Measurements from ENCODE around the gene CYP4A11. TPM values are rescaled to one million over a fixed set of nuclear protein-coding genes. Genes with fewer than 3 reads are reported as not detected.
"Not testable (repeated sequence)": the region's sequence is repeated elsewhere in the genome, so short reads cannot be mapped to it uniquely, and the experiment has no call there.

The CYP4A11 gene
- total and polyA plus RNA-seq, 11 donors, result 0.06 to 0.18 TPM; not detected in 9

DNA sequence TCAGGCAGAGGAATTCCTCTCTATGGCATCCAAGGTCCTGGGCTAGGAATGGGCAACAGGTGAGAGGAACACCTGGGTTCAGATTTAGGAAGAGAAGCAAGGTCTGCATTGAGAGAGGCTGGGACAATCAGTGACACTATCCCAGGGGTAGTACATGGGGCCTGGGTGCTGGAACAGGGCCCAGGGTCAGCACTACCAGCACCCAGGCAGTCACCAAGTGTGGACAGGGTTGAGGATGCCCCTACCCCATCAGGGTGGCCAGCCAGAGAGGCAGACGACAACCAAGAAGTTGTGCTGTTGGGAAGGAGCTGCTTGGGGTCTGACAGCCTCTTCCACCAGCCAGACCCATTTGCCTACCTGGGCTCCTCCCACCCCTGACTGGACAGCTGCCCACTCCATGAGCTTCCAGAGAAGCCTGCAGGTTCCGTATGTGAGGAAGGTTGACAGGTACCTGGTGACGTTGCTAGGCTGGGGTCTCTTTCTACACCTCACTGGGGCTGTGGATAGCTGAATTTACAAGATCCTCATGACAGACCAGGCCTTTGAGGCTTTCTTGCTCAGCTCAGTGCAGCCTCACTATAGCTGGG is 13.9 kb downstream of the CYP4A11 start:
- intact Hi-C loops (cut with DNase I), result no loop called here
- WGBS, 4 donors, result 77 to 100% (median 86%) methylated on average over 2 to 3 of the region's 3 CpGs
- Histone ChIP-seq H3K27ac (no peak overlapping the region), H3K36me3 (no peaks in the 10 kb centered on the region), H3K4me1 (no peaks in the 10 kb centered on the region), H3K9me3 (peaks cover 0 to 19% (median 6%) of the 10 kb centered on the region in 12 donors), H3K27me3 (no peaks in the 10 kb centered on the region), H3K4me3 (no peak overlapping the region)
- DNase-seq (no peak), ATAC-seq (no peak)
- TF ChIP-seq POLR2A (IDR thresholded peaks at IDR 0.05), result no peak
- TF ChIP-seq, protein P1, sequence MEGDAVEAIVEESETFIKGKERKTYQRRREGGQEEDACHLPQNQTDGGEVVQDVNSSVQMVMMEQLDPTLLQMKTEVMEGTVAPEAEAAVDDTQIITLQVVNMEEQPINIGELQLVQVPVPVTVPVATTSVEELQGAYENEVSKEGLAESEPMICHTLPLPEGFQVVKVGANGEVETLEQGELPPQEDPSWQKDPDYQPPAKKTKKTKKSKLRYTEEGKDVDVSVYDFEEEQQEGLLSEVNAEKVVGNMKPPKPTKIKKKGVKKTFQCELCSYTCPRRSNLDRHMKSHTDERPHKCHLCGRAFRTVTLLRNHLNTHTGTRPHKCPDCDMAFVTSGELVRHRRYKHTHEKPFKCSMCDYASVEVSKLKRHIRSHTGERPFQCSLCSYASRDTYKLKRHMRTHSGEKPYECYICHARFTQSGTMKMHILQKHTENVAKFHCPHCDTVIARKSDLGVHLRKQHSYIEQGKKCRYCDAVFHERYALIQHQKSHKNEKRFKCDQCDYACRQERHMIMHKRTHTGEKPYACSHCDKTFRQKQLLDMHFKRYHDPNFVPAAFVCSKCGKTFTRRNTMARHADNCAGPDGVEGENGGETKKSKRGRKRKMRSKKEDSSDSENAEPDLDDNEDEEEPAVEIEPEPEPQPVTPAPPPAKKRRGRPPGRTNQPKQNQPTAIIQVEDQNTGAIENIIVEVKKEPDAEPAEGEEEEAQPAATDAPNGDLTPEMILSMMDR (IDR thresholded peaks at IDR 0.05), result no peak

DNA sequence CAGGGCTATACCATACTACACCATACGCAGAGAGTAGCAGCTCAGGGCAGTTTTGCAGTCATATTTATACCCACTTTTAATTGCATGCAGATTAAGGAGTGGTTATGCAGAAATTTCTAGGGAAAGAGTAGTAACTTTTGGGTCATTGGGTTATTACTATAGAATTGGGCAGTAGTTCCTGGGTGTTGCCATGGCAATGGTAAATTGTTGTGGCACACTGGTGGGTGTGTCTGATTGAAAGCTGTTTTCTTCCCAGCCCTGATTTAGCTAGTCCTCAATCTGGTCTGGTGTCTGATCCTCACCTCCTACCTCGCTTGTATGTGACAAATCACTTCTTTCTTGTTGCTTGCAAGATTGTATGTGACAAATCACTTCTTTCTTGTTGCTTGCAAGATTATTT is 30.5 kb downstream of the CYP4A11 start:
- intact Hi-C loops (cut with DNase I), result no loop called here
- Histone ChIP-seq H3K27me3 (no peaks in the 10 kb centered on the region), H3K9me3 (peaks cover 0 to 55% (median 3%) of the 10 kb centered on the region in 12 donors), H3K27ac (no peak overlapping the region), H3K36me3 (no peaks in the 10 kb centered on the region), H3K4me1 (no peaks in the 10 kb centered on the region), H3K4me3 (no peak overlapping the region)
- ATAC-seq (no peak), DNase-seq (no peak)
- TF ChIP-seq, protein P1 (IDR thresholded peaks at IDR 0.05), result no peak
- TF ChIP-seq POLR2A (IDR thresholded peaks at IDR 0.05), result no peak
- WGBS, 4 donors, result 66 to 77% (median 72%) methylated on average over 2 of the region's 2 CpGs

DNA sequence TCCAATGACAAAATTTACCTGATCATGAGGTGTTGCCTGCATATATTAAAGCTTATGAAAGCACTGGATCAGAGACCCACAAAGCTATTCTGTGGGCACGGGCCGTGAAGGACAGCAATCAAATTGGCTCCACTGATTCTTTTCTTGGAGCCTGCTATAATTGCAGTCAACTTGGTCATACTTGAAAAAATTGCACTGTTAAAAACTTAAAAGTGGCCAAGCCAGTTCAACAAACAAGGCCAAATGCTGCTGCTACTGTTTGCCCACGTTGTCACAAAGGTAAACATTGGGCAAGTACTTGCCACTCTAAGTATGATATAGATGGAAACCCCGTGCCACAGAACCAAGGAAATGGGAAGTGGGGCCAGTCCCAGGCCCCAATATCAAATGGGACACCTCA is 37.8 kb downstream of the CYP4A11 start:
- Histone ChIP-seq H3K36me3 (no peaks in the 10 kb centered on the region), H3K9me3 (peaks cover 0 to 16% (median 0%) of the 10 kb centered on the region in 12 donors), H3K4me3 (no peak overlapping the region), H3K4me1 (no peaks in the 10 kb centered on the region), H3K27ac (no peak overlapping the region), H3K27me3 (no peaks in the 10 kb centered on the region)
- intact Hi-C loops (cut with DNase I), result no loop called here
- ATAC-seq (no peak), DNase-seq (no peak)
- 63 to 84% (median 72%) methylated on average over 4 of the region's 4 CpGs for WGBS, 4 donors
- TF ChIP-seq, protein P1 (IDR thresholded peaks at IDR 0.05), result no peak

DNA sequence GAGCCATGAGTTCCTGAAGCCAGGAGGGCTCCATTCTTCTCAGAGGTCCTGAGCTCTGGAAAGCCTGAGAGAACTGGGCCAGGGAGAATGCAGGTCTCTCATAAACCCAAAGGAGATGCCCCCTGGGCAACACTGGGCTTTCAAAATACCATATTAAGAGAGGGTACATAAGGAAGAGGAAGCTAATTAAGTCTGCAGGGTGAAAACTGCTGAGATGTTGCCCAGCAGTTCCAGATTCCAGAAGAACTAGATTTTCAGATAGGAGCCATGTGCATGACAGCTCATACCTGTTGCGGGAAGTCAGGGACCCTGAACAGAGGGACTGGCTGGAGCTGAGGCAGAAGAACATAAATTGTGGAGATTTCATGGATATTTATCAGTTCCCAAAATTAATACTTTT is 40.9 kb downstream of the CYP4A11 start:
- Histone ChIP-seq H3K4me1 (no peaks in the 10 kb centered on the region), H3K27me3 (no peaks in the 10 kb centered on the region), H3K27ac (no peak overlapping the region), H3K9me3 (peaks cover 0 to 6% (median 0%) of the 10 kb centered on the region in 12 donors), H3K36me3 (no peaks in the 10 kb centered on the region), H3K4me3 (no peak overlapping the region)
- intact Hi-C loops (cut with DNase I), result no loop called here
- no peak for ATAC-seq
- WGBS, 4 donors, result 96 to 100% (median 100%) methylated on average over 1 of the region's 1 CpG
- DNase-seq, result no peak
- TF ChIP-seq, protein P1 (IDR thresholded peaks at IDR 0.05), result no peak
- TF ChIP-seq POLR2A (IDR thresholded peaks at IDR 0.05), result no peak

DNA sequence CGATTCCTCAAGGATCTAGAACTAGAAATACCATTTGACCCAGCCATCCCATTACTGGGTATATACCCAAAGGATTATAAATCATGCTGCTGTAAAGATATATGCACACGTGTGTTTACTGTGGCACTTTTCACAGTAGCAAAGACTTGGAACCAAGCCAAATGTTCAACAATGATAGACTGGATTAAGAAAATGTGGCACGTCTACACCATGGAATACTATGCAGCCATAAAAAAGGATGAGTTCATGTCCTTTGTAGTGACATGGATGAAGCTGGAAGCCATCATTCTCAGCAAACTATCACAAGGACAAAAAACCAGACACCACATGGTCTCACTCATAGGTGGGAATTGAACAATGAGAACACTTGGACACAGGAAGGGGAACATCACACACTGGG is 59.6 kb downstream of the CYP4A11 start:
- ATAC-seq; intact Hi-C loops (cut with DNase I); H3K27me3 ChIP-seq; H3K27ac ChIP-seq; H3K4me3 ChIP-seq; H3K36me3 ChIP-seq; DNase-seq; H3K9me3 ChIP-seq; H3K4me1 ChIP-seq: not testable (repeated sequence)
- WGBS, 4 donors, result 85 to 100% (median 87%) methylated on average over 2 to 3 of the region's 3 CpGs
